HepG2 (cell line): ENCODE results near the gene BIRC7. TPM values are rescaled to one million over a fixed set of nuclear protein-coding genes. Genes with fewer than 3 reads are reported as not detected.

Experiments used
- CHD4 ChIP-seq: fragments of 200-600 bp; sonication (generic); IDR thresholded peaks from 2 replicates; pipeline ENCODE4 v1.7.0; 2017; ENCODE audit warnings: mild to moderate bottlenecking, low read length, borderline replicate concordance
- KDM3A ChIP-seq: IDR thresholded peaks from 2 replicates; pipeline ENCODE4 v1.6.1; 2018; ENCODE audit warnings: low read depth, missing compliant biosample characterization
- PRDM4 ChIP-seq: sonication (generic); formaldehyde crosslinking; IDR thresholded peaks from 2 replicates; pipeline ENCODE4 v1.9.0; 2021; ENCODE audit warnings: missing genetic modification reagents, borderline replicate concordance
- RARA ChIP-seq: IDR thresholded peaks from 2 replicates; pipeline ENCODE4 v1.6.1; 2016; ENCODE audit warnings: missing genetic modification reagents, missing compliant biosample characterization
- SETDB1 ChIP-seq: sonication (generic); formaldehyde crosslinking; IDR thresholded peaks from 2 replicates; pipeline ENCODE4 v1.5.1; 2020; ENCODE audit warnings: missing genetic modification reagents, mild to moderate bottlenecking, borderline replicate concordance
- ZBTB7A ChIP-seq: sonication (generic); formaldehyde crosslinking; IDR thresholded peaks from 2 replicates; pipeline ENCODE4 v1.8.0; 2022; ENCODE audit warnings: mild to moderate bottlenecking, missing genetic modification reagents
- ZNF142 ChIP-seq: sonication (generic); formaldehyde crosslinking; IDR thresholded peaks from 2 replicates; pipeline ENCODE4 v1.4.0; 2020; ENCODE audit warnings: missing genetic modification reagents
- ZNF549 ChIP-seq: sonication (generic); formaldehyde crosslinking; IDR thresholded peaks from 2 replicates; pipeline ENCODE4 v1.5.0; 2020; ENCODE audit warnings: missing genetic modification reagents
- ZNF75D ChIP-seq: sonication (generic); formaldehyde crosslinking; IDR thresholded peaks from 2 replicates; pipeline ENCODE4 v1.8.1; 2023; ENCODE audit warnings: missing genetic modification reagents, mild to moderate bottlenecking, borderline replicate concordance
- polyA plus RNA-seq, 8 experiments: library from polyadenylated mRNA; depleted of rRNA in 3 of 8; stranded (reverse) in 7 of 8; unstranded in 1 of 8; fragments of >200 nt; fragmentation: Illumina TruSeq in 4 of 8; extraction: Trizol in 4 of 8; gene quantifications; 2 replicates each; pipeline versions ENCODE4 v1.2.1 to v1.2.3, GENCODE V29; 2011 to 2016; ENCODE audit warnings: low read depth in 4 of 8, missing spikeins in 1 of 8, mixed read lengths in 1 of 8; ENCODE audit not compliant: insufficient read depth in 1 of 8
- total RNA-seq, 5 experiments: library from RNA; depleted of rRNA; stranded (reverse); fragments of >200 nt; fragmentation: Illumina TruSeq; extraction: Trizol; gene quantifications; 2 replicates each; pipeline ENCODE4 v1.2.3, GENCODE V29; 2016; ENCODE audit warnings: low read depth in 1 of 5

Gene BIRC7
- total and polyA plus RNA-seq, 2 of the 13 experiments (the other 11 are each of a cell fraction or from before 2014, with no cell fraction given), result 0.27 to 5.1 TPM

- no peak for TF ChIP-seq ZNF142 (CRISPR knock-in tag)
- no peak for TF ChIP-seq ZBTB7A
- 0 out of 2 replicates have a peak, but pooled peaks have one; percentile 7 for TF ChIP-seq RARA (CRISPR knock-in tag)
- no peak for TF ChIP-seq ZNF549 (CRISPR knock-in tag)
- TF ChIP-seq CHD4, result no peak
- TF ChIP-seq SETDB1 (CRISPR knock-in tag), result no peak
- 0 out of 2 replicates have a peak, but pooled peaks have one; percentile 58 for TF ChIP-seq ZNF75D (CRISPR knock-in tag)
- TF ChIP-seq KDM3A (CRISPR knock-in tag), result no peak
- no peak for TF ChIP-seq PRDM4 (CRISPR knock-in tag)
These were observed 3.3 kb upstream of the BIRC7 start (continued) for GRCh38 chr20:63232235-63233060.
